HL-60 (cell line): ENCODE data around the gene NFE2L3.
A peak's percentile ranks its signal among the peaks of the same experiment; 100 is the strongest.

ENCODE experiments used
- CTCF ChIP-seq: IDR thresholded peaks from one replicate; pipeline ENCODE4 v1.5.1; 2011; ENCODE audit warnings: low read length, control low read depth, inconsistent platforms; ENCODE audit not compliant: insufficient read depth
- GABPA ChIP-seq: IDR thresholded peaks from 2 replicates; pipeline ENCODE4 v1.6.1; 2012; ENCODE audit warnings: low read depth
- POLR2AphosphoS5 ChIP-seq: IDR thresholded peaks from 2 replicates; pipeline ENCODE4 v1.6.1; 2012; ENCODE audit warnings: low read depth
- SPI1 ChIP-seq: IDR thresholded peaks from 2 replicates; pipeline ENCODE4 v1.6.1; 2012; ENCODE audit warnings: low read depth, mild to moderate bottlenecking, borderline replicate concordance
- TF ChIP-seq, protein P1 (sequence below): IDR thresholded peaks from 2 replicates; pipeline ENCODE4 v1.6.1; 2012; ENCODE audit warnings: low read depth; ENCODE audit not compliant: insufficient replicate concordance

- no peak for TF ChIP-seq GABPA
- no peak for TF ChIP-seq CTCF
- TF ChIP-seq, protein P1, sequence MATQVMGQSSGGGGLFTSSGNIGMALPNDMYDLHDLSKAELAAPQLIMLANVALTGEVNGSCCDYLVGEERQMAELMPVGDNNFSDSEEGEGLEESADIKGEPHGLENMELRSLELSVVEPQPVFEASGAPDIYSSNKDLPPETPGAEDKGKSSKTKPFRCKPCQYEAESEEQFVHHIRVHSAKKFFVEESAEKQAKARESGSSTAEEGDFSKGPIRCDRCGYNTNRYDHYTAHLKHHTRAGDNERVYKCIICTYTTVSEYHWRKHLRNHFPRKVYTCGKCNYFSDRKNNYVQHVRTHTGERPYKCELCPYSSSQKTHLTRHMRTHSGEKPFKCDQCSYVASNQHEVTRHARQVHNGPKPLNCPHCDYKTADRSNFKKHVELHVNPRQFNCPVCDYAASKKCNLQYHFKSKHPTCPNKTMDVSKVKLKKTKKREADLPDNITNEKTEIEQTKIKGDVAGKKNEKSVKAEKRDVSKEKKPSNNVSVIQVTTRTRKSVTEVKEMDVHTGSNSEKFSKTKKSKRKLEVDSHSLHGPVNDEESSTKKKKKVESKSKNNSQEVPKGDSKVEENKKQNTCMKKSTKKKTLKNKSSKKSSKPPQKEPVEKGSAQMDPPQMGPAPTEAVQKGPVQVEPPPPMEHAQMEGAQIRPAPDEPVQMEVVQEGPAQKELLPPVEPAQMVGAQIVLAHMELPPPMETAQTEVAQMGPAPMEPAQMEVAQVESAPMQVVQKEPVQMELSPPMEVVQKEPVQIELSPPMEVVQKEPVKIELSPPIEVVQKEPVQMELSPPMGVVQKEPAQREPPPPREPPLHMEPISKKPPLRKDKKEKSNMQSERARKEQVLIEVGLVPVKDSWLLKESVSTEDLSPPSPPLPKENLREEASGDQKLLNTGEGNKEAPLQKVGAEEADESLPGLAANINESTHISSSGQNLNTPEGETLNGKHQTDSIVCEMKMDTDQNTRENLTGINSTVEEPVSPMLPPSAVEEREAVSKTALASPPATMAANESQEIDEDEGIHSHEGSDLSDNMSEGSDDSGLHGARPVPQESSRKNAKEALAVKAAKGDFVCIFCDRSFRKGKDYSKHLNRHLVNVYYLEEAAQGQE: no peak
- no peak for TF ChIP-seq POLR2AphosphoS5
- TF ChIP-seq SPI1: peak; percentile 88
Observed at GRCh38 chr7:26103596-26103995, 48.4 kb upstream of the NFE2L3 start.
